Adrenal gland (tissue), 12 donors: ENCODE results near the gene ITGA1. TPM values are rescaled to one million over a fixed set of nuclear protein-coding genes. Genes with fewer than 3 reads are reported as not detected.

ENCODE experiments used
- DNase-seq, 7 donors: peaks; one replicate each; pipeline ENCODE4 v3.0.0-alpha.2; 2019 to 2020
- H3K27ac ChIP-seq, 5 donors: fragments of 200-600 bp; sonication (generic) in 4 of 5; 1 replicate in 3 of 5; 2 replicates in 2 of 5; pipeline versions ENCODE4 v1.5.1 to v1.8.0; 2016 to 2020; ENCODE audit warnings: mild to moderate bottlenecking in 1 of 5
- H3K27me3 ChIP-seq: fragments of 200-600 bp; 2 replicates; pipeline ENCODE4 v1.8.0; 2021
- H3K36me3 ChIP-seq, 2 donors: fragments of 200-600 bp; replicated peaks in 1 of 2; 1 replicate in 1 of 2; 2 replicates in 1 of 2; pipeline versions ENCODE4 v1.5.1 to v1.8.0; 2018 to 2022
- H3K4me1 ChIP-seq, 2 donors: fragments of 200-600 bp; replicated peaks in 1 of 2; 1 replicate in 1 of 2; 2 replicates in 1 of 2; pipeline versions ENCODE4 v1.5.1 to v1.8.0; 2018 to 2021
- H3K4me3 ChIP-seq, 4 donors: fragments of 200-600 bp; sonication (generic) in 3 of 4; one replicate each; pipeline ENCODE4 v1.5.1; 2016 to 2018
- H3K9me3 ChIP-seq, 3 donors: fragments of 200-600 bp; sonication (generic) in 1 of 3; replicated peaks in 1 of 3; 1 replicate in 2 of 3; 2 replicates in 1 of 3; pipeline versions ENCODE4 v1.5.1 to v1.8.0; 2016 to 2021
- CTCF ChIP-seq, 6 experiments: fragments of 450-650 bp in 4 of 6; fragments of 200-600 bp in 2 of 6; sonication (generic) in 1 of 6; IDR thresholded peaks; 1 replicate in 5 of 6; 2 replicates in 1 of 6; pipeline versions ENCODE4 v1.5.1 to v1.8.0; 2016 to 2021; ENCODE audit warnings: antibody characterized with exemption in 6 of 6, mild to moderate bottlenecking in 2 of 6, moderate library complexity in 1 of 6
- POLR2A ChIP-seq, 2 donors: fragments of 450-650 bp; IDR thresholded peaks; one replicate each; pipeline ENCODE4 v1.6.1; 2017; ENCODE audit warnings: antibody characterized with exemption in 2 of 2, mild to moderate bottlenecking in 2 of 2, moderate library complexity in 1 of 2
- whole genome bisulfite sequencing, 4 donors: extraction: QIAGEN DNeasy Blood & Tissue Kit in 2 of 4; methylation state at CpG; one replicate each; pipeline versions ENCODE4 v1.1.5 to v1.1.7; 2013 to 2017; 5-methylcytosine and 5-hydroxymethylcytosine counted together
- intact Hi-C, 2 donors: fragments of 100-400 bp; cut with DNase I; formaldehyde crosslinking; loops; one replicate each; pipeline versions ENCODE4 v1.14.1 to v1.15.0; 2022 to 2023
- polyA plus RNA-seq, 3 donors: library from polyadenylated mRNA; stranded (reverse); fragments of 200-250 nt in 2 of 3; fragments of 350-450 nt in 1 of 3; fragmentation: Illumina TruSeq in 1 of 3; extraction: RNeasy Lipid Tissue Mini Kit (QIAGEN cat#74804) in 1 of 3; gene quantifications; one replicate each; pipeline ENCODE4 v1.2.3, GENCODE V29; 2013 to 2014
- total RNA-seq, 9 donors: library from RNA; depleted of rRNA in 4 of 9; stranded (reverse); fragments of >200 nt in 4 of 9; fragments of 120-200 nt in 1 of 9; fragmentation: NEBNext Ultra II Directional in 1 of 9; extraction: Animal tissue kit (Norgen Biotek cat#: 25700) in 1 of 9; gene quantifications; one replicate each; pipeline versions ENCODE4 v1.1.0 to v1.2.4, GENCODE V29; 2013 to 2023
- donor health status: healthy with polysubstance abuse.
- donor health status: Bipolar disorder and iron deficiency.
- donor health status: DM: yes; HTN: yes; CAD: no.
- donor health status: DM: no; HTN: no; CAD: no.
- donor health status: DM: no; HTN: no; CAD: no.
- donor health status: DM: yes; HTN: yes; CAD: no.

The ITGA1 gene
- total and polyA plus RNA-seq, 12 donors: 30.0 to 371 (median 149) TPM

- no peak for TF ChIP-seq POLR2A (IDR thresholded peaks at IDR 0.05)
- TF ChIP-seq CTCF (IDR thresholded peaks at IDR 0.05): no peak
- H3K27ac ChIP-seq: peak overlapping the region in 4 of 5 donors; percentile 39 to 67 (median 44)
- intact Hi-C loops: no loop called here
- peaks cover 28 to 84% of the 10 kb centered on the region in 2 donors for H3K4me1 ChIP-seq
- no peaks in the 10 kb centered on the region for H3K36me3 ChIP-seq
- no peaks in the 10 kb centered on the region for H3K9me3 ChIP-seq
- H3K27me3 ChIP-seq: no peaks in the 10 kb centered on the region
- no peak overlapping the region for H3K4me3 ChIP-seq
- WGBS, 4 donors: 24 to 63% (median 39%) methylated on average over 1 of the region's 1 CpG
- no peak for DNase-seq
Measured at GRCh38 chr5:52809884-52810283, 22.2 kb downstream of the ITGA1 start.

GRCh38 chr5:52810426-52810825, 22.7 kb downstream of the ITGA1 start:
- intact Hi-C loops: no loop called here
- no peak for DNase-seq
- Histone ChIP-seq H3K36me3 (no peaks in the 10 kb centered on the region), H3K27ac (peak overlapping the region in 3 of 5 donors; percentile 39 to 67 (median 43)), H3K9me3 (no peaks in the 10 kb centered on the region), H3K4me1 (peaks cover 23 to 84% of the 10 kb centered on the region in 2 donors), H3K27me3 (no peaks in the 10 kb centered on the region), H3K4me3 (no peak overlapping the region)
- TF ChIP-seq CTCF (IDR thresholded peaks at IDR 0.05) (no peak), POLR2A (IDR thresholded peaks at IDR 0.05) (no peak)
- 38 to 92% (median 68%) methylated on average over 1 of the region's 1 CpG for WGBS, 4 donors

- peak overlapping the region in 2 of 5 donors; percentile 43 to 67 for H3K27ac ChIP-seq
- peak in 6 of 7 donors; percentile 32 to 68 (median 57) for DNase-seq
- H3K4me3 ChIP-seq: no peak overlapping the region
- peaks cover 20 to 78% of the 10 kb centered on the region in 2 donors for H3K4me1 ChIP-seq
- no peaks in the 10 kb centered on the region for H3K9me3 ChIP-seq
- no peaks in the 10 kb centered on the region for H3K36me3 ChIP-seq
- WGBS, 4 donors: 58 to 80% (median 66%) methylated on average over 3 of the region's 3 CpGs
- no peaks in the 10 kb centered on the region for H3K27me3 ChIP-seq
- intact Hi-C loops: no loop called here
- TF ChIP-seq POLR2A (IDR thresholded peaks at IDR 0.05) (no peak), CTCF (IDR thresholded peaks at IDR 0.05) (no peak)
Measured at GRCh38 chr5:52811067-52811749, 23.5 kb downstream of the ITGA1 start.

- Histone ChIP-seq H3K4me3 (no peak overlapping the region), H3K4me1 (peaks cover 16 to 56% of the 10 kb centered on the region in 2 donors), H3K36me3 (no peaks in the 10 kb centered on the region), H3K27ac (peak overlapping the region in 3 of 5 donors; percentile 7 to 50 (median 35)), H3K27me3 (no peaks in the 10 kb centered on the region), H3K9me3 (no peaks in the 10 kb centered on the region)
- DNase-seq: peak in 1 of 7 donors; percentile 24
- TF ChIP-seq CTCF (IDR thresholded peaks at IDR 0.05): no peak
- no peak for TF ChIP-seq POLR2A (IDR thresholded peaks at IDR 0.05)
- 50 to 71% (median 58%) methylated on average over 4 of the region's 4 CpGs for WGBS, 4 donors
- intact Hi-C loops: no loop called here
Measured at GRCh38 chr5:52814352-52815148, 26.8 kb downstream of the ITGA1 start.
